IMR-90 (cell line): ENCODE results near the gene TMEM145. TPM values are rescaled to one million over a fixed set of nuclear protein-coding genes. Genes with fewer than 3 reads are reported as not detected.

Experiments used
- ATAC-seq: fragments of 200-7000 bp; cut with Tn5 transposase; 2 replicates; pipeline ENCODE4 v1.9.1; 2020; ENCODE audit warnings: low read depth, mild to moderate bottlenecking, moderate library complexity
- BruUV-seq: library from RNA; stranded (reverse); fragments of 400-500 nt; replicated peaks from 2 replicates; lab custom pipeline; 2021; lab: Mats Ljungman, UMichigan
- CTCF ChIA-PET: fragments of 300-600 bp; formaldehyde crosslinking; extraction: SDS; loops from one replicate; lab custom pipeline; 2021; ENCODE audit warnings: antibody characterized with exemption; lab: Yijun Ruan, JAX
- POLR2A ChIA-PET: fragments of 300-600 bp; sonication (Branson Sonifier 250); formaldehyde crosslinking; loops from one replicate; lab custom pipeline; 2022; ENCODE audit warnings: antibody characterized with exemption; ENCODE audit not compliant: unreplicated experiment; lab: Charles Lee
- DNase-seq: peaks from one replicate; pipeline ENCODE4 v3.0.0; 2013
- H2AFZ ChIP-seq: replicated peaks from 2 replicates; pipeline ENCODE3; 2013; ENCODE audit warnings: low read length, mild to moderate bottlenecking; ENCODE audit not compliant: poor library complexity
- H2AK5ac ChIP-seq: 2 replicates; pipeline ENCODE4 v1.6.1; 2013; ENCODE audit warnings: low read depth, low read length, inconsistent platforms
- H2AK9ac ChIP-seq: replicated peaks from 2 replicates; pipeline ENCODE3; 2013; ENCODE audit warnings: mild to moderate bottlenecking, low read depth, low read length, moderate library complexity; ENCODE audit not compliant: poor library complexity
- H2BK120ac ChIP-seq: 2 replicates; pipeline ENCODE4 v1.6.1; 2013; ENCODE audit warnings: low read depth, low read length, inconsistent platforms
- H2BK15ac ChIP-seq: 3 replicates; pipeline ENCODE4 v1.6.1; 2013; ENCODE audit warnings: low read depth, low read length, inconsistent platforms
- H2BK20ac ChIP-seq: 2 replicates; pipeline ENCODE4 v1.6.1; 2013; ENCODE audit warnings: low read depth, mild to moderate bottlenecking, inconsistent platforms, low read length, moderate library complexity
- H2BK5ac ChIP-seq: 2 replicates; pipeline ENCODE4 v1.6.1; 2013; ENCODE audit warnings: mild to moderate bottlenecking, low read depth, low read length, inconsistent platforms; ENCODE audit not compliant: poor library complexity, severe bottlenecking
- H3K14ac ChIP-seq: replicated peaks from 2 replicates; pipeline ENCODE4 v1.6.1; 2013; ENCODE audit warnings: low read depth, low read length, inconsistent platforms
- H3K18ac ChIP-seq: 2 replicates; pipeline ENCODE4 v1.6.1; 2013; ENCODE audit warnings: low read depth, low read length, control low read depth
- H3K23ac ChIP-seq: 2 replicates; pipeline ENCODE4 v1.6.1; 2013; ENCODE audit warnings: low read depth, low read length, inconsistent platforms
- H3K27ac ChIP-seq: 2 replicates; pipeline ENCODE4 v1.5.1; 2013; ENCODE audit warnings: mild to moderate bottlenecking, control low read depth, low read length; ENCODE audit not compliant: insufficient read depth
- H3K27me3 ChIP-seq: 2 replicates; pipeline ENCODE4 v1.6.1; 2013; ENCODE audit warnings: low read length; ENCODE audit not compliant: control insufficient read depth, insufficient read depth
- H3K36me3 ChIP-seq: 2 replicates; pipeline ENCODE4 v1.6.1; 2013; ENCODE audit warnings: low read length, mixed read lengths; ENCODE audit not compliant: control insufficient read depth, insufficient read depth
- H3K4ac ChIP-seq: 2 replicates; pipeline ENCODE4 v1.6.1; 2013; ENCODE audit warnings: low read depth, low read length, inconsistent platforms
- H3K4me1 ChIP-seq: 2 replicates; pipeline ENCODE4 v1.6.1; 2013; ENCODE audit warnings: low read length, mixed read lengths; ENCODE audit not compliant: control insufficient read depth, insufficient read depth
- H3K4me2 ChIP-seq: 2 replicates; pipeline ENCODE4 v1.6.1; 2013; ENCODE audit warnings: low read depth, mild to moderate bottlenecking, control low read depth, low read length, moderate library complexity
- H3K4me3 ChIP-seq: 2 replicates; pipeline ENCODE4 v1.5.1; 2013; ENCODE audit warnings: low read depth, mild to moderate bottlenecking, control low read depth, low read length, moderate library complexity; ENCODE audit not compliant: insufficient read depth
- H3K56ac ChIP-seq: 2 replicates; pipeline ENCODE4 v1.6.1; 2013; ENCODE audit warnings: low read length, inconsistent platforms; ENCODE audit not compliant: insufficient read depth; ENCODE audit errors: extremely low read depth
- H3K79me1 ChIP-seq, 2 experiments: 2 replicates each; pipeline ENCODE4 v1.6.1; 2013; ENCODE audit warnings: low read length in 2 of 2, inconsistent platforms in 1 of 2, low read depth in 1 of 2
- H3K9ac ChIP-seq: 2 replicates; pipeline ENCODE4 v1.6.1; 2013; ENCODE audit warnings: low read depth, low read length, control low read depth
- H3K9me1 ChIP-seq: 2 replicates; pipeline ENCODE4 v1.6.1; 2013; ENCODE audit warnings: low read length, inconsistent platforms; ENCODE audit not compliant: insufficient read depth
- H3K9me3 ChIP-seq: 2 replicates; pipeline ENCODE4 v1.6.1; 2013; ENCODE audit warnings: low read length; ENCODE audit not compliant: control insufficient read depth, insufficient read depth
- H4K20me1 ChIP-seq: 2 replicates; pipeline ENCODE4 v1.6.1; 2013; ENCODE audit warnings: low read length, inconsistent platforms; ENCODE audit not compliant: insufficient read depth
- H4K5ac ChIP-seq: 2 replicates; pipeline ENCODE4 v1.6.1; 2013; ENCODE audit warnings: mild to moderate bottlenecking, low read depth, low read length, control low read depth
- H4K8ac ChIP-seq, 2 experiments: 2 replicates each; pipeline ENCODE4 v1.6.1; 2013; ENCODE audit warnings: low read depth in 2 of 2, low read length in 2 of 2, control low read depth in 1 of 2, inconsistent platforms in 1 of 2
- H4K91ac ChIP-seq: 2 replicates; pipeline ENCODE4 v1.6.1; 2013; ENCODE audit warnings: low read depth, low read length, inconsistent platforms; ENCODE audit not compliant: insufficient read depth
- CEBPB ChIP-seq: IDR thresholded peaks from 2 replicates; pipeline ENCODE4 v1.6.1; 2012; ENCODE audit warnings: low read depth, low read length, improper control_type of control experiment
- CHD1 ChIP-seq: IDR thresholded peaks from 2 replicates; pipeline ENCODE4 v1.6.1; 2012; ENCODE audit warnings: low read depth, low read length, improper control_type of control experiment
- CTCF ChIP-seq: conservative IDR thresholded peaks from 2 replicates; pipeline ENCODE4 v1.5.1; 2012; ENCODE audit warnings: mild to moderate bottlenecking, low read depth, low read length, improper control_type of control experiment
- FOS ChIP-seq: fragments of 150-350 bp; IDR thresholded peaks from 2 replicates; pipeline ENCODE4 v1.6.1; 2016; ENCODE audit warnings: low read depth, low read length
- MAFK ChIP-seq: IDR thresholded peaks from 2 replicates; pipeline ENCODE4 v1.6.1; 2012; ENCODE audit warnings: low read depth, low read length, improper control_type of control experiment
- NFE2L2 ChIP-seq: fragments of 150-350 bp; IDR thresholded peaks from 2 replicates; pipeline ENCODE4 v1.6.1; 2016; ENCODE audit warnings: low read depth, mild to moderate bottlenecking, low read length
- RCOR1 ChIP-seq: IDR thresholded peaks from 2 replicates; pipeline ENCODE4 v1.6.1; 2012; ENCODE audit warnings: mild to moderate bottlenecking, low read length, improper control_type of control experiment; ENCODE audit not compliant: insufficient replicate concordance
- RFX5 ChIP-seq: IDR thresholded peaks from 2 replicates; pipeline ENCODE4 v1.8.0; 2012; ENCODE audit warnings: low read depth, mild to moderate bottlenecking, low read length, moderate library complexity
- SMC3 ChIP-seq: fragments of 150-350 bp; IDR thresholded peaks from 2 replicates; pipeline ENCODE4 v1.6.1; 2016; ENCODE audit warnings: low read depth, mild to moderate bottlenecking, antibody characterized with exemption, low read length, moderate library complexity
- WGBS, 2 experiments: methylation state at CpG; one replicate each; pipeline versions ENCODE4 v1.1.5 to v1.1.7; 2013; ENCODE audit warnings: missing lambda C conversion rate in 2 of 2; ENCODE audit not compliant: insufficient read length in 1 of 2; ENCODE audit errors: extremely low coverage in 2 of 2; 5-methylcytosine and 5-hydroxymethylcytosine counted together
- dilution Hi-C: fragments of 300-500 bp; cut with HindIII; formaldehyde crosslinking; loops from one replicate; pipeline ENCODE4 v1.14.3; 2018; ENCODE audit warnings: low sequenced_read_pairs; ENCODE audit not compliant: unreplicated experiment
- in situ Hi-C: fragments of 300-500 bp; cut with MboI; formaldehyde crosslinking; loops from 3 replicates; pipeline ENCODE4 v1.14.3; 2019; ENCODE audit warnings: low sequenced_read_pairs, inconsistent platforms, mixed read lengths
- intact Hi-C: fragments of 100-400 bp; cut with micrococcal nuclease; formaldehyde crosslinking; loops from 2 replicates; pipeline ENCODE4 v1.10.0; 2022
- polyA plus RNA-seq, 3 experiments: library from polyadenylated mRNA; depleted of rRNA; stranded (reverse); fragments of >200 nt; gene quantifications; 2 replicates each; pipeline ENCODE4 v1.2.3, GENCODE V29; 2012; ENCODE audit warnings: low replicate concordance in 1 of 3
- total RNA-seq: library from RNA; depleted of rRNA; stranded (reverse); fragments of >200 nt; gene quantifications from 2 replicates; pipeline ENCODE4 v1.2.3, GENCODE V29; 2012
- TF ChIP-seq, protein P1 (sequence below): fragments of 150-350 bp; IDR thresholded peaks from 2 replicates; pipeline ENCODE4 v1.6.1; 2016; ENCODE audit warnings: low read depth, mild to moderate bottlenecking, low read length, moderate library complexity, borderline replicate concordance

TMEM145 gene
- total and polyA plus RNA-seq, 2 of the 4 experiments (the other 2 are of a cell fraction): under 0.01 to 0.41 TPM

GRCh38 chr19:42286349-42287016 is 26.6 kb upstream of the TMEM145 start:
- H3K36me3 ChIP-seq: peaks cover 43% of the 10 kb centered on the region
- peak overlapping the region; percentile 40 for H3K4ac ChIP-seq
- dilution Hi-C loops (no loop called here), in situ Hi-C loops (no loop called here), intact Hi-C loops (no loop called here)
- H4K8ac ChIP-seq: peak overlapping the region in 1 of 2 experiments; percentile 14; a peak in 1 of 4 replicates
- peak overlapping the region; percentile 17 for H2BK5ac ChIP-seq
- no peaks in the 10 kb centered on the region for H3K9me3 ChIP-seq
- 23% methylated on average over 2 of the region's 13 CpGs; no CpG with 5 or more reads in 1 of the 2 experiments for WGBS, 2 experiments
- no peak overlapping the region for H4K5ac ChIP-seq
- ChIA-PET POLR2A (interaction anchor here (0.6 kb wide), 1 partner anchor 43 kb away, joined by 10 read pairs; no protein-coding TSS in a partner anchor), CTCF (no interaction called here)
- no peak for ATAC-seq
- peaks cover 27 to 56% of the 10 kb centered on the region in 2 experiments for H3K79me1 ChIP-seq
- H3K56ac ChIP-seq: no peak overlapping the region
- H3K4me1 ChIP-seq: peaks cover 34% of the 10 kb centered on the region
- peak; percentile 27 for DNase-seq
- no peaks in the 10 kb centered on the region for H3K27me3 ChIP-seq
- H3K27ac ChIP-seq: 0 out of 2 replicates have a peak overlapping the region, but pooled peaks have one; percentile 3
- H2BK15ac ChIP-seq: no peak overlapping the region
- H3K4me2 ChIP-seq: peak overlapping the region; percentile 94; the same call in 1 of the 2 replicates
- H2AFZ ChIP-seq: peak overlapping the region; percentile 40
- H2BK120ac ChIP-seq: no peak overlapping the region
- 0 out of 2 replicates have a peak overlapping the region, but pooled peaks have one; percentile 9 for H3K9ac ChIP-seq
- H3K18ac ChIP-seq: no peak overlapping the region
- H3K9me1 ChIP-seq: peaks cover 16% of the 10 kb centered on the region
- no TSS peak for BruUV-seq
- TF ChIP-seq NFE2L2: no peak
- TF ChIP-seq SMC3: no peak
- TF ChIP-seq, protein P1, sequence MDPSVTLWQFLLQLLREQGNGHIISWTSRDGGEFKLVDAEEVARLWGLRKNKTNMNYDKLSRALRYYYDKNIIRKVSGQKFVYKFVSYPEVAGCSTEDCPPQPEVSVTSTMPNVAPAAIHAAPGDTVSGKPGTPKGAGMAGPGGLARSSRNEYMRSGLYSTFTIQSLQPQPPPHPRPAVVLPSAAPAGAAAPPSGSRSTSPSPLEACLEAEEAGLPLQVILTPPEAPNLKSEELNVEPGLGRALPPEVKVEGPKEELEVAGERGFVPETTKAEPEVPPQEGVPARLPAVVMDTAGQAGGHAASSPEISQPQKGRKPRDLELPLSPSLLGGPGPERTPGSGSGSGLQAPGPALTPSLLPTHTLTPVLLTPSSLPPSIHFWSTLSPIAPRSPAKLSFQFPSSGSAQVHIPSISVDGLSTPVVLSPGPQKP: no peak
- no peak for TF ChIP-seq RFX5
- no peak for TF ChIP-seq MAFK
- TF ChIP-seq CHD1: no peak
- TF ChIP-seq CEBPB: no peak
- TF ChIP-seq FOS: no peak
- no peak for TF ChIP-seq CTCF
- no peak for TF ChIP-seq RCOR1
- H3K4me3 ChIP-seq: no peak overlapping the region
- H2BK20ac ChIP-seq: no peak overlapping the region
- H3K23ac ChIP-seq: peak overlapping the region; percentile 85; the same call in 1 of the 2 replicates
- H2AK5ac ChIP-seq: peak overlapping the region; percentile 46; the same call in 1 of the 2 replicates
- 0 out of 2 replicates have a peak overlapping the region, but pooled peaks have one; percentile 20 for H3K14ac ChIP-seq
- peak overlapping the region; percentile 89 for H2AK9ac ChIP-seq
- peaks cover 38% of the 10 kb centered on the region for H4K20me1 ChIP-seq
- H4K91ac ChIP-seq: no peak overlapping the region
